Central memory CD4-positive, alpha-beta T cell (primary cell): Measurements from ENCODE around the gene CSGALNACT2.

ENCODE experiments used
- DNase-seq: peaks from one replicate; pipeline ENCODE4 v3.0.0; 2022

Gene CSGALNACT2

DNA sequence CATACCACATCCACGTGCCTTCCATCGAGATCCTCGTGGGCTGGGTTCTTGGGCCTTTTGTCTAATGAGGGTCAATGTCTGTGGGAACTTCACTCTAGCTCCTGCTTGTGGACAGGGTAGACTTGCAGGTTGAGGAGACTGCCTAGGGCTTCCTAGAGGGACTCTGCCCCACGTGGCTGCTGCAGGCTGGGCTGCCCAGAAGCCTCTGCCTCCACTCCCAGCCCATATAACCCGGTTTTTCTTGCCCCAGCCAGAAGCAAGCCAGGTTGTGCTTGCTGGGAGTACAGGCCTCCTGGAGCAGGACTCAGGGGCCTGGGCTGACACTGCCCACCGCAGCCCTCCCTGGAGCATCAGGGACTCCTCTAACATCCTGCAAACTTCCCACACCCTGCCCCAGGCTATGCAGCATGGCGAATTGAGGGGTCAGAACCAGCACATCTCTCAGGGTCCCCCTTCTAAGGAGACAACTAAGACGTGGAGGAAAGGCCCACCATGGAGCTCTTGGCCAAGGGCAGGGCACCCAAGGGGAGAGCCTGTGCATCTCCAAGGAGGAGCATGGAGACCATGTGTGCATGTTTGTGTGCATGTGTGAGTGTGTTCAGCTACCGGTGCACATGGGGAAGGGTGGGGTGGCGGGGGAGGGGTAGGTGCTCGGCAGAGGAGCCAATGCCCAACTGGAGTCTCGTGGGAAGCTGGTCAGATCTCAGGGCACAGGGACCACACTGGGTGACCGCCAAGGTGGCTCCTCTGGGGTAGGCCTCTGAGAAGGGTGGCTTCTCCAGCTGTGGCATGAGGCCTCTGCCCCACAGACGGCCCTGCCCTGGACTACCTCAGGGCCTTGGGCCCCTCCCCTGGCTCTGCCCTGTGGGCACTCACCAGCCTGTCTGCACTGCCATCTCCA, 66.0 kb downstream of the CSGALNACT2 start:
- DNase-seq: no peak

DNA sequence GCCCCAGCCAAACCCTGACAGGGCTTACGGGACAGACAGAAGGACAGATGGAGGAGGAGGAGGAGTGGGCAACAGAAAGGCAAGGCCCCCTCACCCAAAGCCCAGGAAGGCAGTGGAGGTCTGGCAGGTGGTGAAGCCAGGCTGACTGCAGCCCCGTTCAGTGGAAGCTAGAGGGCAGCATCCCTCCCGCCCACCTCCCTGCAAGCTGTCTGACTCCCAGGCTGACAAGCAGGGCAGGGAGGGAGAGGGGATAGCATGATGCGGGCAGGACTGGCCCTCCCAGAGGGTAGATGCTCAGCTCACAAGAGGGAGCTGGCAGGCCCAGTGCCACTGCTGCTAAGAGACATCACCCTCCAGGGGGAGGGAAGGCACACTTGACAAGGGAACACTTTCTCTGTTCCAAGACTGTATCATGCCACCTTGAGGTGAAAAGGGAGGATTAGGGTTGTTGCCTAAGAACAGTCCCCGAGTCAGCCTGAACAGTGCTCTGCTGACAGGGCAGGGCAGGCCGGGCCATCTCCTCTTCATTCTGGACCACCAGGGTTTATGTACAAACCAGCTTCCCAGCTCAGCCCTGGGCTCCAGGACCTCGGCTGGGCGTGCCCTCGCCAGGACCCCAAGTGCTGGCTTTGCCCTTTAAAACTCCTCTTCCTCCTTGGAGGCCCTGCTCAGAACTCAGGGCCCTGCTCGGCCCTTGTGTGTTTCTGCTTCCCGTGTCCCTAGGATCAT, 66.9 kb downstream of the CSGALNACT2 start:
- DNase-seq: peak; percentile 30

DNA sequence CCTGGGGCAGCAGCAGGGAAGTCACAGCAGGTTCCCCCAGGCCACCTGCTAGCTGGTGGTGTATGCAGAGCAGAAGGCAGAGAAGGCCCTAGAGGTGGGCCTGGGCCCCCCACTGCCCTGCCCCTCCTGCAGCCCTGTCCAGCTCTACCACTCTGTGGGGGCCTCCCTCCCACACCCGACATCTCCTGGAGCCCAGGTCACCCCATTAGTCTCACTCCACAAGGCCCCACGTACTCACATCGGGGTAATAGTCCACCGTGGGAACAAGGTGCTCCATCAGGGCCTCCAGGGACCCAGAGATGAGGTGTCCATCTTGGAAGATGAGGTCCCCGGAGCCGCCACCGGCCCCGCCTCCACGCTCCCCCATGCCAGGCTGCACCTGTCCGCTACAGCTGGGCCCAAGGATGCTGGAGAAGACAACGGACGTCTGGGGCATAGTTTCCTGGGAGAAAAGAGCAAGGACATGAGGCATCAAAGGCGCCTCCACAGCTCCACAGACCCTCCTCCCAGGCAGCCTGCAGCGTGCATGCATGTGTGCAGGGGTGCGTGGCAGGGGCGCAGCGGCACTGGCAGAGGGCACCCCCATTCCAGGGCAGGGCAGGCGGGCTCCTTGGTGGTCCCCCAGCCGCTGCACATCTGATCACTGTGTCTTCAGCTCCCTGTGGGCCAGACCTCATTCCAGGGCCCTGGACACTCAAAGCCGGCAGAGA, 67.6 kb downstream of the CSGALNACT2 start:
- DNase-seq: no peak

DNA sequence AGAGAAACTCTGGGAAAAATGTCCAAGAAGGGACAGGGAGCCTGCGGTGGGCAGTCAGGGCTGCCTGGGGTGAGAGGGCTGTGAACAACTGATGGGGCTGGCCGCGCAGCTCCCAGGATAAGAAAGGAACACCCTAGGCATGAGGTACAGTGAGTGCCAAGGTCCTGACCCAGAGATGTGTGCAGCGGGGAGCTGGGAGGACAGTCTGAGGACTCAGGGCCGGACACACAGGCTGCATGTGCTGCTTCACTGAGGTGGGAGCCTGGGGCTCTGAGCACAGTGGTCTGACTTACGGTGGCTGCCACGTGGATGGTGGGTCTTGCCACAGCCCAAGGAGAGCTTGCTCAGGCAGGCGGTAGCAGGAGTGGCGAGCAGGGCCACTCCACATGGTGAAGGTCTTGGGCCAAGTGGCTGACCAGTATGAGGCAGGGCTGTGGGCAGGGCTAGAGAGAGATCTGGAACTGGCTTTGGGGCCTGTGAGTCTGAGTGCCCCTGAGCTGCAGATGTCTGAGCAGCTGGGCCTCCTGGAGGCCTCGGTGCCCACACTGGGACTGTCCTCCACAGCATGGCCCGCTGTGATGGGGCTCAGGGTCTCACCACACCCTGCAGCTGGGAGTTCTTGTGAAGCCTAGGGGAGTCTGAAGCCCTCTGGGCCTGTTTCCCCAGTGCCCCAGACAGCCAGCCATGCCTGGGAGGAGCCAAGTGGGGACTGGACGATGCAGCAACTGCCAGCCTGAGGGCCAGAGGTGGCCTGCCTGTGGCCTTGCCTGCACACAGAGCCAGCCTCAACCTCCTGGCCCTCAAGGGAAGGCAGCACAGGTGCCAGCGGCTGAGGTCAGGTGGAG, 68.4 kb downstream of the CSGALNACT2 start:
- DNase-seq: no peak

DNA sequence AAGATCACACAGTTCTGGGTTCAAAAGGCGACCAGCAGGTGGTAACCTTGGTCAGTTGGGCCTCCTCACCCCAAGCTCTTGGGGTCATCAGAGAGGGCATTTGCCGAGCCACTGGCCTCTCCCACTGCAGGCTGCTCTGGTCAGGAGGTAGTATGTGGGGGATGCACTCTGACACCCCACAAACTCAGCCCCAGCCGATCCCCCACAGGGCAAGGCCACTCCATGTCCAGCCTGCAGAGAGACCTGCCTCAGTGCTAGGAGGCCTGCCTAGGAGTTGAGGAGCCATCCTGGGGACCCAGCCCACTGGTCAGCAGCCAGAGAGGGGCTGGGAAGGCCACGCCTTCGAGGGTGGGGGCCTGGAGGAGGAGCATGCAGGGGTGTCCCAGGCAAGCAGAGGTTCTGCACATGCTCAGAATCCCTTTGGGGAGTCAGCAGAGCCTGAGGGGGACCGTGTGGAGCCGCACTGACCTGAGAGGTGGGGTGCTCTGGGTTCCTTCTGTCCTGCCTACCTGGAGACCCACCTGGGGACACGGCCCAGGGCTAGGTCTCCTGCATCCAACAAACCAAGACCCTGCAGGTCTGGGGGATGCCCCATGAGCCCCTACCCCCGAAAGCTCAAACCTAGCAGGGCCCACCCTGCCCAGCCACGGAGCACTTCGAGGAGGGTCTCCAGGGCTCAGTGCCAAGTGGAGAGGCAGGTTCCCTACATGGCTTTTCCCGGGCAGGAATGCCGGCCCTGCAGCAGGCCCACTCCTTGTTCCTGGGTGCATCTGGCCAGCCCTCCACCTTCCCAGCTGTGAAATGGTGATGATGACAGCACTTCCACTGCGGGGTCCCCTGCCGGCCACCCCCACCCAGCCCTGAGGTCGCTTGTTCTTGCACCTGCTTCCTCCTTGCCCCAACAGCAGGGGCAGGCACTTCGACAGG, 70.2 kb downstream of the CSGALNACT2 start:
- DNase-seq: no peak

DNA sequence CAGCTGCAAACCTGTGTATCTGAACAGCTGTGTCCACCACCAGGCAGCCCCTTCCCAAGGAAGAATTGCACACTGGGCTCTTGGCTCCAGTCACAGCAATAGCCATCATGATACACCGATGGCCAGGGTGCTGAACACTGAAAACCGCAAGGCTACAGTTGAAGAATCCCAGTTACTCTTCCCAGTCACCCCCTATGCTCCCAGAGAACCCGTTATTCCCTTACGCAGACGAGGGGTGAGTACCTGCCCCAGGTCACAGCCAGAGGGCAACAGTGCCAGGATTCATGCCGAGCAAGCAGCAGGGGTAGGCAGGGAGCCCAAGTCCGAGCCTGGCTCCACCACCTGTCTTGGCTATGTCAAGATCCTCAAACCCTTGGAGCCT, 70.8 kb downstream of the CSGALNACT2 start:
- DNase-seq: no peak

DNA sequence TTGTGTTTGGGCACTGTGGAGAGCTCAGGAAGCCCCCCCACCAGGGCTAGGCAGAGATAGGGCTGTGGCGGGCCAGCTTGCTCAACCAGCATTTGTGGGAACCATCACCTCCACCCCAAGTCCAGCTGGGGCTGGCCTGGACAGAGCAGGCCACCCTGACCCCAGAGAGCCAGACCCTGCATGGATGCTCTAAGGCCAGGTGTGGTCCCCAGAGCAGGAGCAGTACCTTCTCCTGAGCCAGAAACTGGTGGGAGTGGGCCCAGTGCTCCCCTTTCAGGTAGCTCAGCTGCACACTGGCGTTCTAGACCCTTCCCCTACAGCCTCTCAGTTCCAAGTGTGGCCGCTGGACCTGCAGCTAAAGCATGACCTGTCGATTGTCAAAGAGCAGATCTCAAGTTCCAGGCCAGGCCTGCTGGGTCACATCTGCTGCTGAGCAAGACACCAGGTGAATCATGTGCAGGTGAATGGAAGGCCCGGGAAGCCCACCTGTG, 71.5 kb downstream of the CSGALNACT2 start:
- DNase-seq: no peak

DNA sequence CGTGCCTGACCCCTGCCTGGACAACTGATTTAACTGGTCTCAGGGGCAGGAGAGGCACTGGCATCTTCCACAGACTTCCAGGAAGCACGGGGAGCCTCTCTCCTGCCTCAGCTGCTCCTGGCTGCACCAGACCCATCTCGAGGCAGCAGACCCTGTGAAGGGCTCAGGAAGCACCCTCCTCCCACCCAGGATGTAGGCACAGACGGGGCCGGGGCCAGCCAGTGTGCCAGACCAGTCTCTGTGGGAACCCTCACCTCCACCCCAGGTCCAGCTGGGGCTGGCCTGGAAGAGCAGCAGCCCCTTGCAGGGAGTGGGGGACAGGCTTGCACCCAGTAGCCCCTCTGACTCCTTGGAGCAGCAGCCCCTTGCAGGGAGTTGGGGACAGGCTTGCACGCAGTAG, 72.3 kb downstream of the CSGALNACT2 start:
- no peak for DNase-seq

DNA sequence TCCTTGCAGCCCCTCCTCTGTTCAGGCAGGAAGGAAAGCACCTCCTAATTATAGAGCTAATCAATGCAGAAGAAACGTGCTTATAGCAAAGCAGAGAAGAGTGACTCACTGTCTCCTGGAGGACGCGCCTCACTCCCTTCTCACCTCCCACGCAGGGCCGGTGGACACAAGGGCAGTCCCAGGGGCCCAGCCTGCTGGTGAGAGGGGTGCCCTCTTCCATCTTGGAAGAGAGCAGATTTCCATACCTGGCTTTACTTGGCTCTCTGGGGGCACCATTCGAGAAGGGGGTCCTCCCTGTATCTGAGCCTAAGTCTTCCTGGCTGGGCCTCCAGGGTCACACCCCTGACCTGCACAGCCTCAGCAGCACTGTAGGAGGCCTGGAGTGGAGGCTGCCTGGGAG, 72.8 kb downstream of the CSGALNACT2 start:
- DNase-seq: no peak

DNA sequence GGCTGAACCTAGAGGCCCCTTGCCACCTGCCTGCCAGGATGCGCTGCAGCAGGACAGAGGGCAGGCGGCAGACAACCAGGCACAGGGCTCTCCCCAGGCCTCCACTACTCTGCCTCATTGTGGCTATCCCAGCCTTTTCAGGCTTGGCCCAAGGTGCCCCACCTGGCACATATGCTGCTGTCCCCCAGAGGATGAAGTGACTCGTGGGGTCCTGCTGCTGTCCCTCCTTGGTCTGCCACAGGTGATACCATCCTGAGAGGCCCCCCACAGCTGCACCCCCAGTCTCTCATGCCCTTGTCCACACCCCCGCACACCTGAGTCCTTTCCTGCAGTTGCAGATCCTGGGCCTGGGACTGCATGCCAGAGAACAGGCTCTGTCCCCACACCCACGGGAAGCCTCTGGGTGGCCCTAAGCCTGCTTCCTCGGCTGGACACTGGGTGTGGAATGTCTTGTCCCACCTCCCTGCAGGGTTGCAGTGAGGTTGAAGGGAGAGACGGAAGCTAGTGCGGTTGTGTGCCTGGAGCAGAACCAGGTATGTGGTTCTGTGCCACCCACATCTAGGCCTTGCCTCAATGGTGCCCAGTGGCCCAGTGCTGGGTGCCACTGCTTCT, 73.3 kb downstream of the CSGALNACT2 start:
- DNase-seq: no peak

DNA sequence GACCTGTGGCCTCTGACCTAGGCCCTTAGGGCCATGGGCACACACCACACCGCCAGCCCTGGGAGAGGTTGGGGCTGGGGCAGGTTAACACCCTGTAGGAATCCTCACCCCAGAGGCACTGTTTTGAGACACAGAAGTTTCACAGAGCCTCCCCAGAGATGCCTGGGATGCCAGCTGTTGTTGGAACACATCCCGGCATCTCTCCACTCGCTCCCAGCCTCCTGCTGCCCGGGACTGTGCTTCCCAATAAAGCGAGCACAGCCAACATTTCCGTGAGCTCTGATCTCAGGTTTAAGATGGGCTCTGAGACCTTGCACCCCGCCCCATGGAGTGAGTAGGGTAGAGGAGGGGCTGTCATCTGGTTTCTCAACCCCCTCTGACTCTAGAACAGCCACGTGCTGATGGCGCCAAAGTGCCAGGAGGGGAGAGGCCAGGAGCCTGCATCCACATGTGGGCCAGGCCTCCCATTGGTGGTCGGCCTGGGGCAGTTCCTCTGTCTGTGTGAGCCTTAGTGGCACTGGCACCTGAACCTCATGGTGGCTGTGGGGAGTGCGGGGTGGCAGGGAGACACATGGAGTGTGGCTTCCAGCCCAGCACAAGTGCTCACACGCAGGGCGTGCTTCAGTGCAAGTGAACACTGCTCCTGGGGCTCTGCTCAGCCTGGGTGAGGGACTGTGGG, 73.9 kb downstream of the CSGALNACT2 start:
- DNase-seq: no peak

DNA sequence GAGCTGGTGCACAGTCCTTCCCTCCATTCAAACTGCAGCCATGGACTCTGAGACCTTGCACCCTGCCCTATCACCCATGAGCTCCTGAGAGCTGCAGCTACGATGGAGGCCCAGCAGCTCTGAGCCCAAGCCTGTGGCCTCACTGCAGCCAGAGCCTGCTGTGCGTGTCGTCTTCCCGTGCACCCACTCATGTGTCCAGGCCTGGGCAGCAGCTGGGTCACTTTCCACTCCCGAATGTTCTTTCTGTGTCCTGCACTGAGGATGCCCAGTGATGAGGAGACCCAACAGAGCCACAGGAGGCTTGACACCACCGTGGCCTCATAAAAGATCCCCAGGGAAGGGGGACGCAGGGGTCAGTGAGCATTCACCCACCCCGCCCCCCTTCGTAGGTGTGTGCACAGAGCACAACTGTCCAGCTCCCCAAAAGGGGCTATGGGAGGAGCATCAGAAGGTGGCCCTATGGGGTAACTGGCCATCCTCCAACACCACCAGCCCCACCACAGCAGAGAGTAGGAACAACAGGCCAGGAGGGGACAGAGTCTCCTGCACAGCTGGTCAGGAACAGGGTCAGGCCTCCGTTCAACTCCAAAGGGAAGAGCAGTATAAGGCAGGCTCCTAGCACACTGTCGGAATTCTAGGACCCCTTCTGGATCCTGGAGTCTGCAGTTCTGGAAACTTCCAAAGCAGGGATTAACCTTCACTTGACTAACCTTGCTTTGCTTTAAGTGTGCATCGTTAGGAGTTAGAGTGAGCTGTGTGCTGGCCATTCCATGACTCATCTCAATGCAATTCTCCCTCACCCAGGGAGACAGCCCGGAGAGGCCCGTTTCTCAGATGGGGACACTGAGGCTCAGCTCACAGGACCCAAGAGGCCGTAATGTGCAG, 76.1 kb downstream of the CSGALNACT2 start:
- DNase-seq: no peak

DNA sequence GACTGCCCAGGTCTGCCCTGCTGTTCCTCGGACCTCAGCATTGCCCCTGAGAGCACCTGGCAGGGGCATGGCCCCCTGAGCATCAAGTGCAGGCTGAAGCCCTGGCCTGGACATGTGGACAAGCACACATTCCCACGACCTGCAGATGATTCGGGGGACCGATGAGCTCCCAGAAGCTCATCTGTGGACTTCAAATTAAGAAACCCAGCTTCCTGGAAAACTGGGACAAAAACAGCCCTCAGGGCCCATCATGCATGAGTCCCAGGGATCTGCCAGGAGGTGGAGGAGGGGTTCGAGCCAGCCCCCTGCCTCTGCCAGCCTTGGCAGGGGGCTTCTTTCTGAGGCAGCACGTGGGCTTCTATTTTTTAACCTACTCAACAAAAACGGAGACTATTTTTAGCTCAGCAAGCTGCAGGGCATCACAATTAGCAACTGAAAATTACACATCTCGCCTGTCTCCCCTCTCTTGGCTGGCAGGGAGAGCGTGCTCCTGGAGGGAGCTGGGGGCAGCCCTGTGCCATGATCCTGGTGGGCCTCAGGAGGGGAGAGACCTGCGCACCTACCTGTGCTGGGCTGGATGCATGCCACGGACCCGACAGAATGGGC, 76.8 kb downstream of the CSGALNACT2 start:
- no peak for DNase-seq

DNA sequence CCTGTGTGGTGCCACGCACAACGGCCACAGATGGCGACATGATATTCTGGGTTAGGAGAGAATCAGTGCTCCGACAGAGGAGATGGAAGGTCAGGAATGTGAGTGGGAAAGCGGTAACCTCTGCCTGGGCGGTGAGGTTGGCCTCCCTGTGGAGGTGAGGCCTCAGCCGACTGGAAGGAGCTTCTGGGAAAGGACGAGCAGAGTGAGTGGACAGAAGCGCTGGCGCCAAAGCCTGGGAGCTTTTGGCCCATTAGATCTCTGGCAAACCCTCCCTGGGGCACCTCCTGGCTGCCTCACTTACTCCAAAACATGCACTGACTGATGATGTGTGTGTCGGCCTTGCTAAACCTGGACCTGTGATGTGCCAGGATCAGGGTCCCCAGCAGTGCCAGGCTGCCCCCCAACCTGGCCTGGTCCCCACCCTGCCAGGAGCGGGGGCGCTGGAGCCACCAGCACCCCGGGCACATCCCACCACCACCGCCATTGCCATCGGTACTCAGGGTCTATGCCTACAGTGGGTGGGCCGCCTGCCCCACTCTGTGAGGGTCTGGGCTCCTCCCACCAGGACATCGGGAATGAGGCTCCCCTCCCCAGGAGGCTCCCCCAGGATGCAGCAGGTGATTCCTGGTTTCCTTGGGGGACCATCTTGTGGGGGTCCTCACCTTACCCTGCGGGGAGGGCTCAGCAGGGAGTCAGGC, 77.7 kb downstream of the CSGALNACT2 start:
- DNase-seq: no peak

DNA sequence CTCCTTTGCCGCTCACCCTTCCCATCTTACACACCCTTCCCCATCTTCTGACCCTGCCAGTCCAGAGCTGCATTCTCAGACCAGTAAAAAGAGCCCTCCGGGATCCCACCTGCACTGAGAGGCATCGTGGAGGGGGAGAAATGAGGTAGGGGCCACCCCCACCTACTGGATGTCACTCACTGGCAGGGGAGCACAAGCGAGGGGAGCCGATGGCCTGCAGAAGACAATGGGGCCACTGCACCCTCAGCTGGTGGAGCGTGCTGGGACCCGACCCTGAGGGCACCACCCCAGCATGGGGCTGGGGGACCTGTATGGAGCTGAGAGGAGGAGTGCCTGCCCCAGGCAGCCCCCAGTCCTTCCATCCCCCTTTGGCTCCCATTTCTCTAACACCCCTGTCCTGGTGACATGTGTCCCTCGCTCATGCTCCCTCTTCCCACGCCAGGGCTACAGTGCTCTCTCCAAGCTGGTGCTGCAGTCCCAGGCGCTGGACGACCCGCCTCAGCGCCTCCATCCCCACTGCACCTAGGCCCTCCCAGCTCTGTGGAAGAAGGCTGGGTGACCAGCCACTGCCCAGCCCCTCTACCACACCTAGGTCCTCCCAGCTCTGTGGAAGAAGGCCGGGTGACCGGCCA, 78.8 kb downstream of the CSGALNACT2 start:
- no peak for DNase-seq

DNA sequence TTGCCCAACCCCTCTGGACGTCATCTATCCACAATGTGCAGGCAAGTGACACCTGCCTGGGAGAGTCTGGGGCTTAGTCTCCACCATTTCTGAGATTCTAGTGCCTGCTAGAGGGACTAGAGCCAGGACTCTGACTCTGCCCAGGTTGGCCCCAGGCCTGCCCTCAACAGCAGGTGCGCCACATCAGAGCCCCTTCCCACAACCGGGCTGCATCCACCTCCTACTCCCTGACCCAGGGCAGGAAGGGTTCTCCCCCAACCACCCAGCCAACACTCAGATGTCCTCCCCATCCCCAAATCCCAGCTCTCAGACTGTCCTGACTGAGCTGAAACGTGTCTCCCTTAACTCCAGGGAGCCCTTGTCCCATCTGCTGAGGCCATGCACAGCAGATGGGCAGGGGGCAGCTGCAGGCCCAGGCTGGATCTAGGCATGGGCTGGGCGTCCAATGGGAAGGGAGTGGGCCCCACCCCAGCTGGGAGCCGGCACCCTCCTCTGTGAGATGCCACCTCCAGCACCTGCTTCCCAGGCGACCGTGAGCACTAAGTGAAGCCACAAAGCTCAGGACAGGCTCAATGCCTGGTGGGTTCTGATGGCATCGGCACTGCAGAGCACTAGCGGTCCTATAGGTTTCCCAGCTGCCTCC, 79.4 kb downstream of the CSGALNACT2 start:
- DNase-seq: no peak
